ENCODE data around the gene BCAS3. TPM values are rescaled to one million over a fixed set of nuclear protein-coding genes. Genes with fewer than 3 reads are reported as not detected.
"Not testable (repeated sequence)": the region's sequence is repeated elsewhere in the genome, so short reads cannot be mapped to it uniquely, and the experiment has no call there.

The BCAS3 gene
- polyA plus RNA-seq, 3 donors: 10.3 to 19.1 (median 14.7) TPM

DNA sequence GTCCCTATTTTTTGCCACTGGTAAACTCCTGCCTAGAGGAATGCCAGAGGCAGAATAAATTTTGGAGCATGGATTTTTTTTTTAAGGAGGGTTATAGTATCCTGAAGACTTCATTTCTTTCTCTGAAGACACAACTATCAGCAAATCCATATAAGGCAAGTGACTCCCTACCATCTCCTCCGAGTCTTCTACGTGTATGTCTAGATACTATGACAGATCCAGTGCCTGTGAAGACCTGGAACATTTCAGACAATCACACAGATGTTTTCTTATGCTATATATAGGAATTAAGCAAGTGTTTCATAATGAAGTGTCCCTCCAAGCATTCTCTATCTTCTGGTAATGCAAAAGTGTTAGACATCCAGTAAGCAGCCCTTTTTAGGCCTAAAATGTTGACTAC is 466.5 kb downstream of the BCAS3 start:
- Histone ChIP-seq H3K36me3 (replicated peaks in 1 of 2; ENCODE audit: control insufficient read depth in 1 of 2, insufficient read depth in 2 of 2, low read length in 2 of 2) (no peaks in the 10 kb centered on the region), H3K27me3 (ENCODE audit: control insufficient read depth in 2 of 2, insufficient read depth in 2 of 2, low read length in 2 of 2) (no peaks in the 10 kb centered on the region), H3K4me2 (replicated peaks; ENCODE audit: extremely low read depth, low read length, poor library complexity, severe bottlenecking) (no peak overlapping the region), H3K27ac (ENCODE audit: low read depth in 1 of 2, low read length in 2 of 2) (no peak overlapping the region), H3K4me1 (ENCODE audit: control insufficient read depth in 1 of 2, insufficient read depth in 2 of 2, low read length in 2 of 2) (peaks cover 28% of the 10 kb centered on the region in 2 donors), H4K20me1 (ENCODE audit: insufficient read depth, low read length) (no peaks in the 10 kb centered on the region), H3K9me3 (replicated peaks in 1 of 2; ENCODE audit: control insufficient read depth in 1 of 2, insufficient read depth in 1 of 2, low read length in 2 of 2) (no peaks in the 10 kb centered on the region), H3K79me2 (ENCODE audit: insufficient read depth, low read length) (no peaks in the 10 kb centered on the region), H3K9ac (ENCODE audit: insufficient read depth, low read length, poor library complexity, severe bottlenecking) (no peak overlapping the region), H2AFZ (ENCODE audit: insufficient read depth, low read depth, low read length, poor library complexity, severe bottlenecking) (no peak overlapping the region), H3K4me3 (replicated peaks in 1 of 3; ENCODE audit: low read depth in 2 of 3, low read length in 3 of 3) (no peak overlapping the region)
- Mint-ChIP-seq H3K27me3 (ENCODE audit: low read depth in 3 of 3) (peaks cover 0 to 2% (median 0%) of the 10 kb centered on the region in 3 donors), H3K27ac (no peak overlapping the region), H3K4me1 (peaks cover 34% of the 10 kb centered on the region), H3K9me3 (peaks cover 0 to 2% (median 0%) of the 10 kb centered on the region in 7 donors), H3K36me3 (no peaks in the 10 kb centered on the region), H3K4me3 (no peak overlapping the region)
- no CpG with 5 or more reads among the region's 2 CpGs for WGBS (ENCODE audit: insufficient coverage)
- TF ChIP-seq, protein P1, sequence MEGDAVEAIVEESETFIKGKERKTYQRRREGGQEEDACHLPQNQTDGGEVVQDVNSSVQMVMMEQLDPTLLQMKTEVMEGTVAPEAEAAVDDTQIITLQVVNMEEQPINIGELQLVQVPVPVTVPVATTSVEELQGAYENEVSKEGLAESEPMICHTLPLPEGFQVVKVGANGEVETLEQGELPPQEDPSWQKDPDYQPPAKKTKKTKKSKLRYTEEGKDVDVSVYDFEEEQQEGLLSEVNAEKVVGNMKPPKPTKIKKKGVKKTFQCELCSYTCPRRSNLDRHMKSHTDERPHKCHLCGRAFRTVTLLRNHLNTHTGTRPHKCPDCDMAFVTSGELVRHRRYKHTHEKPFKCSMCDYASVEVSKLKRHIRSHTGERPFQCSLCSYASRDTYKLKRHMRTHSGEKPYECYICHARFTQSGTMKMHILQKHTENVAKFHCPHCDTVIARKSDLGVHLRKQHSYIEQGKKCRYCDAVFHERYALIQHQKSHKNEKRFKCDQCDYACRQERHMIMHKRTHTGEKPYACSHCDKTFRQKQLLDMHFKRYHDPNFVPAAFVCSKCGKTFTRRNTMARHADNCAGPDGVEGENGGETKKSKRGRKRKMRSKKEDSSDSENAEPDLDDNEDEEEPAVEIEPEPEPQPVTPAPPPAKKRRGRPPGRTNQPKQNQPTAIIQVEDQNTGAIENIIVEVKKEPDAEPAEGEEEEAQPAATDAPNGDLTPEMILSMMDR (IDR thresholded peaks at IDR 0.05): no peak
- intact Hi-C loops (cut with micrococcal nuclease): no loop called here
- no peak for DNase-seq

DNA sequence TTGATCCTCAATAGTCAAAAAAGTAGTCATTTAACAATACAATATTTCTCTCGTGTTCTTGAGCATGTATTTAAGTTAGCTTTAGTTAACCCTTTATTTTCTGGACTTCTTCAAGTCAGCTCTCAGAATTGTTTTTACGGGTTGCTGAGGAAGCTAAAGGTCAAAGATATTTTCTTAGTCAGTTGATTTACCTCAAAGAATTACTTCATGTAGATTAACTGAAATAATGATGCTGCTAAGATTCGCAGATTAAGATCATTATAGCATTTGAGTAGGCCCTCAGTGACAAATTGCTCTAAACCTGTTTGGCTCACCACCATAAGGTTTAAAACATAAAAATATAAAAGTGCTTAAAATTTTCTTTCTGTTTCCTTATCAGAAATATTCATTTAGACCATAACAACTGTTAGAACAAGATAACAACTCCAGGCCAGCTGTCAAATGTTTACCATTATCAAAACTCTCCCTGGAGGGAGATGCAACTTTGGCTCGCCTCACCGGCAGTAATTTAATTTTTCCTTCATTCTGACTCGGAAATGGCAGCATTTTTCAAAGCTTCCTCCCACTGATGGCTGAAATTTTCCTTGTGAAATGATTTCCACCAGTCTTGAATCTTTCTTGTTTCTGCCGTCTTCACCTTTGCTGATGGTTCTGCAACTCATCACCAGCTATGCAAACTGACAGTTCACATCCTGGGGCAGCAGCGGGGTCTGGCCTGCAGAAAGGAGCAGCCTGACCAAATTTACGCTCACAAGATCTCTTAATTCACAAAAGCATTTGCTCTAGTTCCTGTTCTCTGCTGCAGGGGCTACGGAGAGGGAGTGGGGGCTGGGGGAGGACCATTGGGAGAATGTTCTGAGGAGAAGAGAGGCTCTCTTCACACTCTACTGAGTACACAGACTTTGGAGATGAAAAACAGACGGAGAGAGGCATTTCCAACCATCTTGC is 467.2 kb downstream of the BCAS3 start:
- H3K79me2 ChIP-seq (ENCODE audit: insufficient read depth, low read length): no peaks in the 10 kb centered on the region
- H3K27ac Mint-ChIP-seq: peak overlapping the region in 3 of 7 donors; percentile 37 to 86 (median 43)
- peak overlapping the region; percentile 59 for H3K4me2 ChIP-seq (replicated peaks; ENCODE audit: extremely low read depth, low read length, poor library complexity, severe bottlenecking)
- no peaks in the 10 kb centered on the region for H3K36me3 ChIP-seq (replicated peaks in 1 of 2; ENCODE audit: control insufficient read depth in 1 of 2, insufficient read depth in 2 of 2, low read length in 2 of 2)
- H3K9me3 ChIP-seq (replicated peaks in 1 of 2; ENCODE audit: control insufficient read depth in 1 of 2, insufficient read depth in 1 of 2, low read length in 2 of 2): no peaks in the 10 kb centered on the region
- no peaks in the 10 kb centered on the region for H3K36me3 Mint-ChIP-seq
- DNase-seq: no peak
- H3K9me3 Mint-ChIP-seq: peaks cover 0 to 2% (median 0%) of the 10 kb centered on the region in 7 donors
- peaks cover 20% of the 10 kb centered on the region in 2 donors for H3K4me1 ChIP-seq (ENCODE audit: control insufficient read depth in 1 of 2, insufficient read depth in 2 of 2, low read length in 2 of 2)
- H3K4me1 Mint-ChIP-seq: peaks cover 28% of the 10 kb centered on the region
- peak overlapping the region in 1 of 3 experiments; percentile 48 for H3K4me3 ChIP-seq (replicated peaks in 1 of 3; ENCODE audit: low read depth in 2 of 3, low read length in 3 of 3)
- H4K20me1 ChIP-seq (ENCODE audit: insufficient read depth, low read length): no peaks in the 10 kb centered on the region
- TF ChIP-seq, protein P1 (IDR thresholded peaks at IDR 0.05): no peak
- H3K9ac ChIP-seq (ENCODE audit: insufficient read depth, low read length, poor library complexity, severe bottlenecking): no peak overlapping the region
- no peak overlapping the region for H3K27ac ChIP-seq (ENCODE audit: low read depth in 1 of 2, low read length in 2 of 2)
- WGBS (ENCODE audit: insufficient coverage): 7% methylated on average over 3 of the region's 11 CpGs
- intact Hi-C loops (cut with micrococcal nuclease): no loop called here
- H3K4me3 Mint-ChIP-seq: peak overlapping the region; percentile 66 to 86
- H3K27me3 Mint-ChIP-seq (ENCODE audit: low read depth in 3 of 3): peaks cover 0 to 2% (median 0%) of the 10 kb centered on the region in 3 donors
- peak overlapping the region; percentile 63 for H2AFZ ChIP-seq (ENCODE audit: insufficient read depth, low read depth, low read length, poor library complexity, severe bottlenecking)
- H3K27me3 ChIP-seq (ENCODE audit: control insufficient read depth in 2 of 2, insufficient read depth in 2 of 2, low read length in 2 of 2): no peaks in the 10 kb centered on the region

GRCh38 chr17:61146833-61147232 is 469.2 kb downstream of the BCAS3 start:
- peaks cover 24 to 25% of the 10 kb centered on the region in 2 donors for H3K4me1 ChIP-seq (ENCODE audit: control insufficient read depth in 1 of 2, insufficient read depth in 2 of 2, low read length in 2 of 2)
- H3K9me3 Mint-ChIP-seq; H3K27me3 ChIP-seq (ENCODE audit: control insufficient read depth in 2 of 2, insufficient read depth in 2 of 2, low read length in 2 of 2); H3K27me3 Mint-ChIP-seq (ENCODE audit: low read depth in 3 of 3); H3K4me3 Mint-ChIP-seq; DNase-seq; H3K27ac Mint-ChIP-seq; H3K4me3 ChIP-seq (replicated peaks in 1 of 3; ENCODE audit: low read depth in 2 of 3, low read length in 3 of 3); H3K36me3 ChIP-seq (replicated peaks in 1 of 2; ENCODE audit: control insufficient read depth in 1 of 2, insufficient read depth in 2 of 2, low read length in 2 of 2); H3K79me2 ChIP-seq (ENCODE audit: insufficient read depth, low read length); H2AFZ ChIP-seq (ENCODE audit: insufficient read depth, low read depth, low read length, poor library complexity, severe bottlenecking); H3K27ac ChIP-seq (ENCODE audit: low read depth in 1 of 2, low read length in 2 of 2); H3K9me3 ChIP-seq (replicated peaks in 1 of 2; ENCODE audit: control insufficient read depth in 1 of 2, insufficient read depth in 1 of 2, low read length in 2 of 2); H3K4me2 ChIP-seq (replicated peaks; ENCODE audit: extremely low read depth, low read length, poor library complexity, severe bottlenecking); H4K20me1 ChIP-seq (ENCODE audit: insufficient read depth, low read length); intact Hi-C loops (cut with micrococcal nuclease); H3K9ac ChIP-seq (ENCODE audit: insufficient read depth, low read length, poor library complexity, severe bottlenecking); H3K36me3 Mint-ChIP-seq: not testable (repeated sequence)
- peaks cover 33% of the 10 kb centered on the region for H3K4me1 Mint-ChIP-seq
- 96% methylated on average over 5 of the region's 8 CpGs for WGBS (ENCODE audit: insufficient coverage)

Data from CD14-positive monocyte (primary cell).